Stimulated activated CD8-positive, alpha-beta memory T cell treated with anti-CD3 and anti-CD28 coated beads, Interleukin-4, amount 100 ng/mL, for 24 hours (primary cell): ENCODE results near the gene MCAM.

Experiments used
- DNase-seq: peaks from one replicate; pipeline ENCODE4 v3.0.0-alpha.2; 2020; ENCODE audit warnings: low read depth

MCAM gene

GRCh38 chr11:119306373-119306890, 10.5 kb downstream of the MCAM start:
- DNase-seq = no peak

- DNase-seq = no peak
Measured at GRCh38 chr11:119305556-119306372, 11.2 kb downstream of the MCAM start.

GRCh38 chr11:119303227-119303718, 13.7 kb downstream of the MCAM start:
- no peak for DNase-seq

- no peak for DNase-seq
Measured at GRCh38 chr11:119300198-119300964, 16.5 kb downstream of the MCAM start.

- DNase-seq = no peak
Measured at GRCh38 chr11:119299416-119299815, 17.5 kb downstream of the MCAM start.

GRCh38 chr11:119298726-119299125, 18.2 kb downstream of the MCAM start:
- no peak for DNase-seq

GRCh38 chr11:119297938-119298337, 19.0 kb downstream of the MCAM start:
- no peak for DNase-seq

- no peak for DNase-seq
Measured at GRCh38 chr11:119295178-119295577, 21.8 kb downstream of the MCAM start.

GRCh38 chr11:119293461-119293860, 23.5 kb downstream of the MCAM start:
- no peak for DNase-seq

GRCh38 chr11:119290894-119291497, 25.9 kb downstream of the MCAM start:
- DNase-seq = no peak

- no peak for DNase-seq
Measured at GRCh38 chr11:119288219-119288618, 28.7 kb downstream of the MCAM start.

GRCh38 chr11:119285431-119285830, 31.5 kb downstream of the MCAM start:
- no peak for DNase-seq

- DNase-seq = no peak
Measured at GRCh38 chr11:119284344-119285157, 32.4 kb downstream of the MCAM start.

- no peak for DNase-seq
Measured at GRCh38 chr11:119282495-119282894, 34.4 kb downstream of the MCAM start.

GRCh38 chr11:119277660-119278059, 39.3 kb downstream of the MCAM start:
- no peak for DNase-seq

- DNase-seq = no peak
Measured at GRCh38 chr11:119273721-119274120, 43.2 kb downstream of the MCAM start.

- DNase-seq = no peak
Measured at GRCh38 chr11:119267645-119268044, 49.3 kb downstream of the MCAM start.

- no peak for DNase-seq
Measured at GRCh38 chr11:119266517-119267255, 50.2 kb downstream of the MCAM start.

GRCh38 chr11:119266063-119266462, 50.9 kb downstream of the MCAM start:
- no peak for DNase-seq

- DNase-seq = no peak
Measured at GRCh38 chr11:119263352-119263940, 53.5 kb downstream of the MCAM start.
